AG08395 (cell line): ENCODE measurements around the gene PEAK1.
A peak's percentile ranks its signal among the peaks of the same experiment; 100 is the strongest.
"Not testable (repeated sequence)": the region's sequence is repeated elsewhere in the genome, so short reads cannot be mapped to it uniquely, and the experiment has no call there.

Experiments
- DNase-seq: peaks from one replicate; pipeline ENCODE4 v3.0.0; 2012; ENCODE audit warnings: mixed read lengths, low spot score

PEAK1 gene

GRCh38 chr15:77171221-77171967, 248.5 kb downstream of the PEAK1 start:
- no peak for DNase-seq

- DNase-seq = peak; percentile 7
Observed at GRCh38 chr15:77168616-77169015, 251.3 kb downstream of the PEAK1 start.

GRCh38 chr15:77168141-77168540, 251.8 kb downstream of the PEAK1 start:
- no peak for DNase-seq

GRCh38 chr15:77167406-77167805, 252.5 kb downstream of the PEAK1 start:
- DNase-seq = no peak

GRCh38 chr15:77163781-77164384, 256.0 kb downstream of the PEAK1 start:
- no peak for DNase-seq

GRCh38 chr15:77162872-77163633, 256.9 kb downstream of the PEAK1 start:
- no peak for DNase-seq

- DNase-seq = no peak
Observed at GRCh38 chr15:77160562-77161478, 259.1 kb downstream of the PEAK1 start.

GRCh38 chr15:77156000-77156399, 263.9 kb downstream of the PEAK1 start:
- not testable (repeated sequence) for DNase-seq

- DNase-seq = no peak
Observed at GRCh38 chr15:77148191-77148590, 271.7 kb downstream of the PEAK1 start.

GRCh38 chr15:77145370-77145769, 274.5 kb downstream of the PEAK1 start:
- DNase-seq = no peak

GRCh38 chr15:77144492-77145070, 275.3 kb downstream of the PEAK1 start:
- peak; percentile 87 for DNase-seq

- peak; percentile 39 for DNase-seq
Observed at GRCh38 chr15:77144026-77144425, 275.9 kb downstream of the PEAK1 start.

GRCh38 chr15:77143616-77144015, 276.3 kb downstream of the PEAK1 start:
- no peak for DNase-seq

GRCh38 chr15:77143191-77143590, 276.7 kb downstream of the PEAK1 start:
- DNase-seq = no peak

- DNase-seq = no peak
Observed at GRCh38 chr15:77140220-77140619, 279.7 kb downstream of the PEAK1 start.

- DNase-seq = no peak
Observed at GRCh38 chr15:77139312-77139711, 280.6 kb downstream of the PEAK1 start.

GRCh38 chr15:77138167-77138522, 281.8 kb downstream of the PEAK1 start:
- DNase-seq = no peak

GRCh38 chr15:77135181-77135580, 284.7 kb downstream of the PEAK1 start:
- no peak for DNase-seq

GRCh38 chr15:77130315-77130930, 289.5 kb downstream of the PEAK1 start:
- DNase-seq = no peak

- no peak for DNase-seq
Observed at GRCh38 chr15:77127626-77128025, 292.3 kb downstream of the PEAK1 start.
